ENCODE data around the gene MIPOL1. TPM values are rescaled to one million over a fixed set of nuclear protein-coding genes. Genes with fewer than 3 reads are reported as not detected.
"Not testable (repeated sequence)": the region's sequence is repeated elsewhere in the genome, so short reads cannot be mapped to it uniquely, and the experiment has no call there.

Gene MIPOL1
- total and polyA plus RNA-seq, 12 donors = 1.1 to 9.2 (median 5.4) TPM

- ATAC-seq (no peak), DNase-seq (no peak)
- TF ChIP-seq CTCF (IDR thresholded peaks at IDR 0.05) = no peak
- peaks cover 0 to 4% (median 0%) of the 10 kb centered on the region in 7 donors for H3K27me3 ChIP-seq
- H3K27ac ChIP-seq = no peak overlapping the region
- H3K36me3 ChIP-seq = no peaks in the 10 kb centered on the region
- peaks cover 0 to 28% (median 8%) of the 10 kb centered on the region in 11 donors for H3K9me3 ChIP-seq
- intact Hi-C loops (cut with DNase I) = loop anchor here in 3 of 10 donors (5.0 to 10.0 kb wide), 4 partner anchors 496 to 603 kb away; partner anchors contain the start of gene PAX9 (in 1 of the 3)
- no peaks in the 10 kb centered on the region for H3K4me1 ChIP-seq
- H3K4me3 ChIP-seq = no peak overlapping the region
- 78 to 89% methylated on average over 2 of the region's 2 CpGs for WGBS, 2 donors
These were observed 39.8 kb upstream of the MIPOL1 start for GRCh38 chr14:37157987-37158386.

GRCh38 chr14:37162307-37162706 is 35.4 kb upstream of the MIPOL1 start:
- not testable (repeated sequence) for DNase-seq

GRCh38 chr14:37165794-37166193 is 31.9 kb upstream of the MIPOL1 start:
- Histone ChIP-seq H3K9me3 (no peaks in the 10 kb centered on the region), H3K36me3 (no peaks in the 10 kb centered on the region), H3K4me1 (no peaks in the 10 kb centered on the region), H3K4me3 (no peak overlapping the region), H3K27ac (no peak overlapping the region), H3K27me3 (no peaks in the 10 kb centered on the region)
- no peak for TF ChIP-seq CTCF (IDR thresholded peaks at IDR 0.05)
- WGBS, 2 donors = 75 to 77% methylated on average over 3 of the region's 3 CpGs
- DNase-seq (no peak), ATAC-seq (no peak)
- intact Hi-C loops (cut with DNase I) = no loop called here

More at GRCh38 chr14:37162307-37162706, 35.4 kb upstream of the MIPOL1 start:
- intact Hi-C loops (cut with DNase I); H3K27ac ChIP-seq; H3K36me3 ChIP-seq; ATAC-seq; H3K4me3 ChIP-seq; H3K27me3 ChIP-seq; H3K4me1 ChIP-seq: not testable (repeated sequence)
- H3K9me3 ChIP-seq = peaks cover 0 to 11% (median 0%) of the 10 kb centered on the region in 11 donors
- WGBS, 2 donors = no CpG with 5 or more reads among the region's 2 CpGs

GRCh38 chr14:37167151-37168047 is 30.3 kb upstream of the MIPOL1 start:
- H3K27ac ChIP-seq = no peak overlapping the region
- H3K36me3 ChIP-seq = no peaks in the 10 kb centered on the region
- no peaks in the 10 kb centered on the region for H3K9me3 ChIP-seq
- peaks cover 0 to 10% (median 0%) of the 10 kb centered on the region in 7 donors for H3K27me3 ChIP-seq
- no peak overlapping the region for H3K4me3 ChIP-seq
- ATAC-seq (no peak), DNase-seq (no peak)
- peaks cover 0 to 3% (median 0%) of the 10 kb centered on the region in 9 donors for H3K4me1 ChIP-seq
- no peak for TF ChIP-seq CTCF (IDR thresholded peaks at IDR 0.05)
- intact Hi-C loops (cut with DNase I) = no loop called here
- WGBS, 2 donors = 77 to 81% methylated on average over 10 of the region's 10 CpGs

GRCh38 chr14:37168721-37169120 is 29.0 kb upstream of the MIPOL1 start:
- ATAC-seq = no peak
- intact Hi-C loops (cut with DNase I) = no loop called here
- 53 to 60% methylated on average over 4 of the region's 4 CpGs for WGBS, 2 donors

More at GRCh38 chr14:37168721-37169120, 29.0 kb upstream of the MIPOL1 start:
- Histone ChIP-seq H3K27me3 (peaks cover 0 to 23% (median 0%) of the 10 kb centered on the region in 7 donors), H3K27ac (no peak overlapping the region), H3K4me1 (peaks cover 0 to 14% (median 6%) of the 10 kb centered on the region in 9 donors), H3K9me3 (no peaks in the 10 kb centered on the region), H3K36me3 (no peaks in the 10 kb centered on the region), H3K4me3 (no peak overlapping the region)
- no peak for DNase-seq
- no peak for TF ChIP-seq CTCF (IDR thresholded peaks at IDR 0.05)
